Measurements from ENCODE around the gene RGS17.
"Not testable (repeated sequence)": the region's sequence is repeated elsewhere in the genome, so short reads cannot be mapped to it uniquely, and the experiment has no call there.

Gene RGS17

DNA sequence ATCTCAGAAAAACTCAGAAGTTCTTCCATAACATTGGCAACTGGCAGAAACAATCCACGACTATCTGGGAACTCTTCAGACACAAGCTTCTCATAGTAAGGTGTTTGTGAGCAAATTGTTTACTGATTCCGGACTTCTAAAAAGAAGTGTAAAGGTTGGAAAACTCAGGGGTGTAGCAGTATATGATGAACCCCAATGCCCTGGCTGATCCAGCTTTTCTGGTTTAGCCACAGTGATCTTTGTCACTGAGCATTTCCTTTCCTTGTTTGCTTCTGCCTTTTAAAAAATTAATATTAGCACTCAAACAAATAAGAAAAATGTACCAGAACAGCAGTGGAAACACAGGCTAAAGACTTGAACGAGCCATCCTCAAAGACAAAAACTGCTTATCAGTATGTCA lies 4.9 kb downstream of the RGS17 start:
- DNase-seq (ENCODE audit: low read depth): no peak
- no peak overlapping the region; the same call in 1 of the 2 replicates for H3K4me3 ChIP-seq (ENCODE audit: low read depth, low read length)
- TF ChIP-seq, protein P1, sequence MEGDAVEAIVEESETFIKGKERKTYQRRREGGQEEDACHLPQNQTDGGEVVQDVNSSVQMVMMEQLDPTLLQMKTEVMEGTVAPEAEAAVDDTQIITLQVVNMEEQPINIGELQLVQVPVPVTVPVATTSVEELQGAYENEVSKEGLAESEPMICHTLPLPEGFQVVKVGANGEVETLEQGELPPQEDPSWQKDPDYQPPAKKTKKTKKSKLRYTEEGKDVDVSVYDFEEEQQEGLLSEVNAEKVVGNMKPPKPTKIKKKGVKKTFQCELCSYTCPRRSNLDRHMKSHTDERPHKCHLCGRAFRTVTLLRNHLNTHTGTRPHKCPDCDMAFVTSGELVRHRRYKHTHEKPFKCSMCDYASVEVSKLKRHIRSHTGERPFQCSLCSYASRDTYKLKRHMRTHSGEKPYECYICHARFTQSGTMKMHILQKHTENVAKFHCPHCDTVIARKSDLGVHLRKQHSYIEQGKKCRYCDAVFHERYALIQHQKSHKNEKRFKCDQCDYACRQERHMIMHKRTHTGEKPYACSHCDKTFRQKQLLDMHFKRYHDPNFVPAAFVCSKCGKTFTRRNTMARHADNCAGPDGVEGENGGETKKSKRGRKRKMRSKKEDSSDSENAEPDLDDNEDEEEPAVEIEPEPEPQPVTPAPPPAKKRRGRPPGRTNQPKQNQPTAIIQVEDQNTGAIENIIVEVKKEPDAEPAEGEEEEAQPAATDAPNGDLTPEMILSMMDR (IDR thresholded peaks at IDR 0.05; ENCODE audit: control insufficient read depth, extremely low read depth, insufficient read depth): no peak

DNA sequence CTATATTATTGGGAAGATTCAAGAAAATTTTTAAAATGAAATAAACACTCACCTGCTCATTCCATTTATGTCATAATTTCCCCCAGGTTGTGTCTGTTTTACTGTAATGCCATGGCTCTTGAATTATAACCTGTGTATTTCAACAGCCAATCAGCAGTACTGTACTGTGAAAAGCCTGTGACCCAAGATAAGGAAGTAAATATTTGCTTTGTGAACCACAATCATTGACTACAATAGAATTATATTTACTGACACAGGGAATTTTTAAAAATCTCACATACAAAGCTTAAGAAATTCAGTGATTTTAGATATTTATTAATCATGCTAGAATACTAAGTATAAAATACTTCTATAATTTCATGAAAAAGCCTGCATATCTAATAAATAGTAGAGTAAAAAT lies 6.0 kb downstream of the RGS17 start:
- DNase-seq (ENCODE audit: low read depth): no peak
- no peak overlapping the region for H3K4me3 ChIP-seq (ENCODE audit: low read depth, low read length)
- TF ChIP-seq, protein P1 (IDR thresholded peaks at IDR 0.05; ENCODE audit: control insufficient read depth, extremely low read depth, insufficient read depth): no peak

DNA sequence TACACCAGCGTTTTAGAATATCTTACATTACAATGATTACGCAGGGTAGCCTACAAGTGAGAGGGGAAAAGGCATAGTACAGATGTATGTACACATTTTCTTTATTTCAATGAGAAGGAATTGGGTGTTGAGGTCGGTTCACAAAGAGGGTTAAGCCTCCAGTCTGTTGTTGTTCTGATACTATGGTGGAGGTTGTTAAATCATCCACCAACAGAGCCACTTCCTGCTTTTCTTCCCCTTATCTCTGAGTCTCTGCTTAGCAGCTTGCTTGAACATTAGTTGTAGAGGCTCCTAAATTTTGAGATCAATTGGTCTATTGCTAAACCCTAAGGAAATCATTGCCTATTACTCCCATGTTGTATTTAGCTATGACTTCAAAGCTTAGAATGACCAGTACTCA lies 7.3 kb downstream of the RGS17 start:
- DNase-seq (ENCODE audit: low read depth): no peak
- TF ChIP-seq, protein P1 (IDR thresholded peaks at IDR 0.05; ENCODE audit: control insufficient read depth, extremely low read depth, insufficient read depth): no peak
- H3K4me3 ChIP-seq (ENCODE audit: low read depth, low read length): no peak overlapping the region

DNA sequence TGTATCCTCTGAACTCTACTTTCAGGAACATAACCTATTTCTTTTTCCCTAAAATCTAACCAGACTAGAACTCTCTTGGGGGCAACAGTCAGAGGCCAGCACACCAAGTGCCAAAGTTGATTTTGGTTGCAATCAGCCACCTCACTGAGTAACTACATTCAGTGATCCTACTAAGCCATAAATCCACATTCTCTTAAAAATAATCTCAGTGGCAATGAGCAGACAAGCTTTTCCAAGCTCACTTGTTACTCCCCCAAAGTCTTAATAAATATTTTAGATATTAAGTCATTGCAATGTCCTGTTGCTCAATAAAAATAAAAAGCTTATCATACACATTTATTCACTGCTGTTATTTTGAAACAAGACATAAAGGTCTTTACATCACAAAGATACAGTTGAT lies 9.8 kb downstream of the RGS17 start:
- no peak for DNase-seq (ENCODE audit: low read depth)

DNA sequence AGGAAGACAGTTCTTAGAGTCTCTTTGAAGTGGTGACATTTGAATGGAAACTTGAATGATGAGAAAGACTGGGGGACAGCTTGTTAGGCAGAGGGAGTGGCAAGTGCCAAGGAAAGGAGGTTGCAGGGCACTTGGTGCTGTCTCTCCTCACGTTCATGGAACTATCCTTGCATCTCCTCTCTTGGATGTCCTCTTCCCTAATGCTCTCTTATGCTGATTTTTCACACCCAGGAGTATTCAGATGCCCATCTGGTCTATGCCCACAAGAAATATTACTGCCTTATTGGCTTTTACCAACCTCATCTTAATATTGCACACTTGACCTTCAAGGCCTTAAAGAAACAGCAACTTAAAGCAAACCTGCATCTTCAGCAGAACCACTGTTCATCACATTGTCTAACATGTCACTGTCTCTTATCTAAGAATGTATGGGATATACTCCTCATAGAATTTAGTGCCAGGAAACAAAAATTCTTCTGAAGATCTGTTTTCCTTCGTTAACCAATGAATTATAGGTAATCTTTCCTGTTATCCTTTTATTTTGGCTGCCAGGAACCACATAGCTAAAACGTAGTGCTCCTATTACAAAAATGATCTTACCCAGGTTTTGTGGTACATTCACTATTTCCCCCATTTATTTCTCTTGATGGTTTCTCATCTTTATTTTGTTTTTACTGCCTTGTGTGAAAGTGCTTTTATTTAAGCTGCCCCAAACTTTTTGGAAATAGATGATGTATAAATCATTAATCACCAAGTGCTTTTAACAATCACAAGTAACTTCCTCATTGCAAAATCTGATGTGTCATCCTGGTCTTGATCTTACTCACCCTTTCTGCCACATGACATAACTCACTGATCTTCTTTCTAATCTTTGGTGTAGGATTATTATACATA lies 12.8 kb downstream of the RGS17 start:
- TF ChIP-seq, protein P1 (IDR thresholded peaks at IDR 0.05; ENCODE audit: control insufficient read depth, extremely low read depth, insufficient read depth): no peak
- no peak for DNase-seq (ENCODE audit: low read depth)
- no peak overlapping the region for H3K4me3 ChIP-seq (ENCODE audit: low read depth, low read length)

More for the DNA sequence above, 9.8 kb downstream of the RGS17 start:
- TF ChIP-seq, protein P1 (IDR thresholded peaks at IDR 0.05; ENCODE audit: control insufficient read depth, extremely low read depth, insufficient read depth): no peak
- H3K4me3 ChIP-seq (ENCODE audit: low read depth, low read length): no peak overlapping the region

DNA sequence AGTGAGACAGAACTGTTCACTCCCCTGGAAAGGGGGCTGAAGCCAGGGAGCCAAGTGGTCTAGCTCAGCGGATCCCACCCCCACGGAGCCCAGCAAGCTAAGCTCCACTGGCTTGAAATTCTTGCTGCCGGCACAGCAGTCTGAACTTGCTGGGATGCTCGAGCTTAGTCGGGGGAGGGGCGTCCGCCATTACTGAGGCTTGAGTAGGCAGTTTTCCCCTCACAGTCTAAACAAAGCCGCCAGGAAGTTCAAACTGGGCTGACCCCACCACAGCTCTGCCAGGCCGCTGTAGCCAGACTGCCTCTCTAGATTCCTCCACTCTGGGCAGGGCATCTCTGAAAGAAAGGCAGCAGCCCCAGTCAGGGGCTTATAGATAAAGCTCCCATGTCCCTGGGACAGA lies 20.0 kb downstream of the RGS17 start:
- DNase-seq (ENCODE audit: low read depth); H3K4me3 ChIP-seq (ENCODE audit: low read depth, low read length): not testable (repeated sequence)

DNA sequence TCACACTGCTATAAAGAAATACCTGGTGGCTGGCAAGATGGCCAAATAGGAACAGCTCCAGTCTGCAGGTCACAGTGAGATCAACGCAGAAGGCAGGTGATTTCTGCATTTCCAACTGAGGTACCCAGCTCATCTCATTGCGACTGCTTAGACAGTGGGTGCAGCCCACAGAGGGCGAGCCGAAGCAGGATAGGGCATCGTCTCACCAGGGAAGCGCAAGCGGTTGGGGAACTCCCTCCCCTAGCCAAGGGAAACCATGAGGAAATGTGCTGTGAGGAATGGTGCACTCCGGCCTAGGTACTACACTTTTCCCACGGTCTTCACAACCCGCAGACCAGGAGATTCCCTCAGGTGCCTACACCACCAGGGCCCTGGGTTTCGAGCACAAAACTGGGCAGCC lies 20.5 kb downstream of the RGS17 start:
- H3K4me3 ChIP-seq (ENCODE audit: low read depth, low read length); DNase-seq (ENCODE audit: low read depth): not testable (repeated sequence)

DNA sequence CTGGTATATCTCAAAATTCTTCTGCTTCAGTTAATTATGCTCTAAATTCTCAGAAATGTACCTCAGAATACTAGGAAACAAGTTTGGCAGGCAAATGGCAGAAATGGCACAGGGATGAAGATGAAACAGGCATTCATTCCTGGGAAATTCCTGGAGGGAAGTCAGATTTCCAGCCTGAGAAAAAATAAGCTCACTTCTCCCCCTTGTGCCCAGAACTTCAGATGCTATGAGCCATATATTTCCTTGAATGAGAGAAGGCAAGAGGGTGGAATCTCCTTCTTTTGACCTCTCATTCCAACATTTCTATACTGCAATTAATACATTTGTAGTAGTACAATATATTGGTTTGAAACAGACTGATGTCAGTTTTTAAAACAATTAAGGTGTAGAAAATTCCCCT lies 22.8 kb downstream of the RGS17 start:
- DNase-seq (ENCODE audit: low read depth): no peak
- no peak overlapping the region for H3K4me3 ChIP-seq (ENCODE audit: low read depth, low read length)
- TF ChIP-seq, protein P1 (IDR thresholded peaks at IDR 0.05; ENCODE audit: control insufficient read depth, extremely low read depth, insufficient read depth): peak; percentile 47
